NB4 (cell line): ENCODE measurements around the gene COG2.

Experiments
- CTCF ChIP-seq: IDR thresholded peaks from one replicate; pipeline ENCODE4 v1.5.1; 2012; ENCODE audit warnings: low read depth, low read length
- POLR2A ChIP-seq: IDR thresholded peaks from 2 replicates; pipeline ENCODE4 v1.6.1; 2011; ENCODE audit warnings: mild to moderate bottlenecking; ENCODE audit not compliant: insufficient read length; ENCODE audit errors: extremely low read depth

- TF ChIP-seq CTCF (no peak), POLR2A (no peak)
Observed at GRCh38 chr1:230594214-230594773, 48.0 kb upstream of the COG2 start.
